Testis (tissue), 2 donors: ENCODE data around the gene TTBK2.

Experiments used
- CTCF ChIP-seq, 3 experiments: fragments of 450-650 bp in 2 of 3; fragments of 200-600 bp in 1 of 3; sonication (generic) in 1 of 3; IDR thresholded peaks; one replicate each; pipeline ENCODE4 v1.5.1; 2016 to 2019; ENCODE audit warnings: antibody characterized with exemption in 3 of 3, mild to moderate bottlenecking in 2 of 3, moderate library complexity in 1 of 3
- POLR2A ChIP-seq: fragments of 450-650 bp; IDR thresholded peaks from one replicate; pipeline ENCODE4 v1.6.1; 2017; ENCODE audit warnings: antibody characterized with exemption, mild to moderate bottlenecking, moderate library complexity

GRCh38 chr15:42723068-42723467 is 197.5 kb downstream of the TTBK2 start:
- TF ChIP-seq CTCF (IDR thresholded peaks at IDR 0.05) (no peak), POLR2A (no peak)
